OCI-LY3 (cell line): Measurements from ENCODE around the gene DAGLA.

Source experiments
- EZH2phosphoT487 ChIP-seq: fragments of 200-600 bp; shearing (Covaris generic); IDR thresholded peaks from 2 replicates; pipeline ENCODE4 v1.6.1; 2018; ENCODE audit warnings: antibody characterized with exemption, mixed run types, low read depth
- TF ChIP-seq, protein P1 (sequence below): fragments of 200-600, 300-600 bp; sonication (generic); IDR thresholded peaks from 2 replicates; pipeline ENCODE4 v1.5.1; 2014; ENCODE audit warnings: antibody characterized with exemption, low read length, low read depth

DNA sequence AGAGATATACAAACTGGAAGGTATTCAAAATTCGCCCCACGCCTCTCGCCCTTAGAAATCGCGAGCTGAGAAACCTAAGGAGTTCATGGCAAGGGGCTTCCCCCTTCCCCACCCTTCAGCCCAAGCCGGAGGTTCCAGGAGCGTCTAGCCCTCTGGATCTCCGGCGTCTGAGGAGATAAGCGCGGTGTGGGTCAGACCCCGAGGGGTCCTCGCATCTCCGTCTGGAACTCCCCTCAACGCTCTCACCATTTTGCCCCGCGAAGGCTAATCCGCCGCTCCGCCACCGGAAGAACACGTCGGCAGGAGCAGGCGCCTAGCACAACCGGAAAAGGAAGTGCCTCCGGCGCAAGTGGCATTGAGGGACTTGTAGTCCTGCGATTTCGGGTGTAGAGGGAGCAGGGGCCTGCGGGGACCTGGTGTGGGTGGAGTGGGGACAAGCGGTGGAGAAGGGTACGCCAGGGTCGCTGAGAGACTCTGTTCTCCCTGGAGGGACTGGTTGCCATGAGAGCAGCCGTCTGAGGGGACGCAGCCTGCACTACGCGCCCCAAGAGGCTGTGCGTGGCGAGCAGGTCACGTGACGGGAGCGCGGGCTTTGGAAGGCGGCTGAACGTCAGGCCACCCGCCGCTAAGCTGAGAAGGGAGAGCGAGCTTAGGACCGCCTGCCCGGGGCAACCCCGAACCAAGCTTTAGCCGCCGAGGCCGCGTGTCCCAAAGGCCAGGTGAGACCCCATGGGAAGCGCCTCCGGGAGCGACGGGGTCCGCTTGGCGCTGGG is 112.3 kb downstream of the DAGLA start, which contains the start of the genes FEN1 and TMEM258:
- TF ChIP-seq, protein P1, sequence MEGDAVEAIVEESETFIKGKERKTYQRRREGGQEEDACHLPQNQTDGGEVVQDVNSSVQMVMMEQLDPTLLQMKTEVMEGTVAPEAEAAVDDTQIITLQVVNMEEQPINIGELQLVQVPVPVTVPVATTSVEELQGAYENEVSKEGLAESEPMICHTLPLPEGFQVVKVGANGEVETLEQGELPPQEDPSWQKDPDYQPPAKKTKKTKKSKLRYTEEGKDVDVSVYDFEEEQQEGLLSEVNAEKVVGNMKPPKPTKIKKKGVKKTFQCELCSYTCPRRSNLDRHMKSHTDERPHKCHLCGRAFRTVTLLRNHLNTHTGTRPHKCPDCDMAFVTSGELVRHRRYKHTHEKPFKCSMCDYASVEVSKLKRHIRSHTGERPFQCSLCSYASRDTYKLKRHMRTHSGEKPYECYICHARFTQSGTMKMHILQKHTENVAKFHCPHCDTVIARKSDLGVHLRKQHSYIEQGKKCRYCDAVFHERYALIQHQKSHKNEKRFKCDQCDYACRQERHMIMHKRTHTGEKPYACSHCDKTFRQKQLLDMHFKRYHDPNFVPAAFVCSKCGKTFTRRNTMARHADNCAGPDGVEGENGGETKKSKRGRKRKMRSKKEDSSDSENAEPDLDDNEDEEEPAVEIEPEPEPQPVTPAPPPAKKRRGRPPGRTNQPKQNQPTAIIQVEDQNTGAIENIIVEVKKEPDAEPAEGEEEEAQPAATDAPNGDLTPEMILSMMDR, result no peak
- no peak for TF ChIP-seq EZH2phosphoT487
